ENCODE data around the gene PPP1R27.

DNA sequence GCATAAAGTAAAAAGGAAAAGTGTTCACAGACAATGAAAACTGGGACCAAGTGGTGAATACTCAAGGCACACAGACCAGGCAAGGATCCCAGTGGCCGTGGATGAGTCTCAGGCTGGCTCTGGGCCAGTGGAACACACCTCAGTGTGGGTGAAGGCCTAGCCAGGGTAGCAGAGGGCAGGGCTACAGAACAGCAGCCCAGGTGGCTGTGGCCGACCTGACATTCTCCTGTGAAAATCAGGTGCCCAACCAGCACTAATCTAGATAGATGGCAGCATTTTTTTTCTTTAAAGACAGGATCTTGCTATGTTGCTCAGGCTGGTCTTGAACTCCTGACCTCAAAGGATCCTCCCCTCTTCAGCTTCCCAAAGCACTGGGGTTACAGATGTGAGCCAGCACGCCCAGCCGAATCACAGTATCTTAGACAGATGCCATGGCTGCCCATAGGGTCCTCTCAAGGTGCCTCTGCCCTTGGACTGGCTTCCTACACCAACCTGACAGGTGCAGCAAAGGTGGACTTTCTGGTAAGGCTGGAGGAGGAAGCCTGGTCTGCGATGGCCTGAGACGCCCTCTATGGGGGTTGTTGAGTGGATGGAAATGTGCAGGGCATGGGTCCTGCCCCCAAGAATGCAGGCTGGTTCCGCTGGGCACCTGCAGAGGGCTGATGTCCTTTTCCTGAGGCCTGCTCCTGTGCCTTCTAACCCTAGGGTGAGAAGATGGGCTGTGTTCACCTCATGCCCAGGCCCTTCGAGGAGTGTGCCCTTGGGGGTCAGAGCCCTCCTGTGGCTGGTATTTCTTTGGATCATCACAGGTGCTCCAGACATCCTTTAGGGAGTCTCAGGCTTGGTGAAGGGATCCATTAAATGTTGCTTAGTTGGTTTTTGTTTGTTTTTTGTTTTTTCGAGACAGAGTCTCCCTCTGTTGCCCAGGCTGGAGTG lies 29.3 kb upstream of the PPP1R27 start:
- TF ChIP-seq CTCF (IDR thresholded peaks at IDR 0.05) (no peak), POLR2A (IDR thresholded peaks at IDR 0.05) (no peak)
